K562 (cell line): ENCODE measurements around the gene DNAH8. TPM values are rescaled to one million over a fixed set of nuclear protein-coding genes. Genes with fewer than 3 reads are reported as not detected.

Source experiments
- CC2D1A ChIP-seq: fragments of 450-650 bp; IDR thresholded peaks from 2 replicates; pipeline ENCODE4 v1.6.1; 2017; ENCODE audit warnings: mild to moderate bottlenecking
- EP400 ChIP-seq: fragments of 450-650 bp; IDR thresholded peaks from 2 replicates; pipeline ENCODE4 v1.6.1; 2017; ENCODE audit warnings: antibody characterized with exemption, mild to moderate bottlenecking, moderate library complexity
- FOXK1 ChIP-seq: sonication (generic); formaldehyde crosslinking; IDR thresholded peaks from 2 replicates; pipeline ENCODE4 v1.8.0; 2022; ENCODE audit warnings: missing genetic modification reagents, mild to moderate bottlenecking, borderline replicate concordance
- GMEB1 ChIP-seq: fragments of 250-450 bp; sonication (Bioruptor Pico); IDR thresholded peaks from 2 replicates; pipeline ENCODE4 v1.4.0; 2020; ENCODE audit warnings: mild to moderate bottlenecking
- KLF1 ChIP-seq: fragments of 450-650 bp; IDR thresholded peaks from 2 replicates; pipeline ENCODE4 v1.6.1; 2016; ENCODE audit warnings: missing genetic modification characterization, missing compliant biosample characterization
- MAFK ChIP-seq: IDR thresholded peaks from 2 replicates; pipeline ENCODE4 v1.6.1; 2011; ENCODE audit warnings: low read length, improper control_type of control experiment
- NONO ChIP-seq, 2 experiments: fragments of 200-400 bp in 1 of 2; fragments of 450-650 bp in 1 of 2; formaldehyde crosslinking in 1 of 2; IDR thresholded peaks; 2 replicates each; pipeline ENCODE4 v1.6.1; 2017; ENCODE audit warnings: low read depth in 2 of 2, mild to moderate bottlenecking in 2 of 2, moderate library complexity in 2 of 2, low read length in 1 of 2
- PTBP1 ChIP-seq: fragments of 200-400 bp; formaldehyde crosslinking; IDR thresholded peaks from 2 replicates; pipeline ENCODE4 v1.6.1; 2017; ENCODE audit warnings: low read depth, low read length
- STAT6 ChIP-seq: sonication (generic); formaldehyde crosslinking; IDR thresholded peaks from 2 replicates; pipeline ENCODE4 v1.8.1; 2023; ENCODE audit warnings: mild to moderate bottlenecking, missing genetic modification reagents
- ZBTB49 ChIP-seq: sonication (generic); formaldehyde crosslinking; IDR thresholded peaks from 2 replicates; pipeline ENCODE4 v1.8.0; 2022; ENCODE audit warnings: missing genetic modification reagents, mild to moderate bottlenecking, borderline replicate concordance
- ZBTB7A ChIP-seq: IDR thresholded peaks from 2 replicates; pipeline ENCODE4 v1.6.1; 2011; ENCODE audit warnings: low read depth, mild to moderate bottlenecking, low read length, moderate library complexity, borderline replicate concordance; ENCODE audit not compliant: control insufficient read depth
- polyA plus RNA-seq, 8 experiments: library from polyadenylated mRNA; depleted of rRNA in 4 of 8; stranded (reverse) in 5 of 8; unstranded in 3 of 8; fragments of >200 nt; fragmentation: Nextera tagmentation in 2 of 8; fragmentation: Illumina TruSeq in 1 of 8; extraction: Ambion mirVana in 2 of 8; extraction: Trizol in 1 of 8; gene quantifications; 2 replicates each; pipeline versions ENCODE4 v1.2.1 to v1.2.3, GENCODE V29; 2011 to 2014; ENCODE audit warnings: inconsistent platforms in 1 of 8, missing spikeins in 1 of 8
- total RNA-seq, 7 experiments: library from RNA; depleted of rRNA in 6 of 7; stranded (reverse); fragments of >200 nt in 6 of 7; fragmentation: Illumina TruSeq in 2 of 7; extraction: Trizol in 2 of 7; gene quantifications; 2 replicates each; pipeline versions ENCODE4 v1.2.1 to v1.2.3, GENCODE V29; 2011 to 2021; ENCODE audit warnings: low replicate concordance in 1 of 7

Gene DNAH8
- total and polyA plus RNA-seq, 9 of the 15 experiments (the other 6 are each of a cell fraction or from before 2014, with no cell fraction given), result 1.2 to 4.2 (median 2.9) TPM

- peak; percentile 73; the same call in 1 of the 2 replicates for TF ChIP-seq ZBTB49
- peak; percentile 19; the same call in 1 of the 2 replicates for TF ChIP-seq GMEB1 (CRISPR knock-in tag)
- TF ChIP-seq EP400, result peak; percentile 86
- TF ChIP-seq STAT6, result peak; percentile 94; the same call in 1 of the 2 replicates
- no peak for TF ChIP-seq CC2D1A
- peak; percentile 41; the same call in 1 of the 2 replicates for TF ChIP-seq FOXK1 (CRISPR knock-in tag)
- no peak for TF ChIP-seq KLF1
- TF ChIP-seq ZBTB7A, result peak; percentile 47; the same call in 1 of the 2 replicates
- peak; percentile 23 to 48; a peak in 1 of 4 replicates for TF ChIP-seq NONO (IDR thresholded peaks at IDR 0.05; ENCODE audit: low read depth in 2 of 2, low read length in 1 of 2)
- TF ChIP-seq PTBP1, result 0 out of 2 replicates have a peak, but pooled peaks have one; percentile 55
- peak; percentile 60 for TF ChIP-seq MAFK
Measured at GRCh38 chr6:38702558-38703397, 12.3 kb upstream of the DNAH8 start, which contains the start of gene GLO1 (continued).
